PC-9 (cell line): ENCODE results near the gene SASH3. TPM values are rescaled to one million over a fixed set of nuclear protein-coding genes. Genes with fewer than 3 reads are reported as not detected.

ENCODE experiments used
- BruUV-seq: library from RNA; stranded (reverse); fragments of 400-500 nt; replicated peaks from 2 replicates; lab custom pipeline; 2021; lab: Mats Ljungman, UMichigan
- CTCF ChIA-PET: fragments of 300-600 bp; sonication (Branson Sonifier 250); formaldehyde crosslinking; loops from one replicate; lab custom pipeline; 2022; ENCODE audit warnings: antibody characterized with exemption; lab: Charles Lee
- POLR2A ChIA-PET: fragments of 300-600 bp; sonication (Branson Sonifier 250); formaldehyde crosslinking; loops from one replicate; lab custom pipeline; 2022; ENCODE audit warnings: antibody characterized with exemption; ENCODE audit not compliant: unreplicated experiment; lab: Charles Lee
- DNase-seq, 2 experiments: peaks; one replicate each; pipeline versions ENCODE4 v3.0.0 to v3.0.0-alpha.2; 2015 to 2022; ENCODE audit warnings: mixed read lengths in 1 of 2
- H2AFZ ChIP-seq: fragments of 200-600 bp; sonication (generic); 2 replicates; pipeline ENCODE4 v1.8.1; 2017; ENCODE audit warnings: antibody characterized with exemption
- H3F3A ChIP-seq: fragments of 200-600 bp; sonication (generic); 2 replicates; pipeline ENCODE4 v1.8.1; 2017; ENCODE audit warnings: antibody characterized with exemption, mild to moderate bottlenecking, low read depth; ENCODE audit not compliant: insufficient read depth
- H3K27ac ChIP-seq: fragments of 200-600 bp; sonication (generic); 2 replicates; pipeline ENCODE4 v1.6.1; 2016; ENCODE audit warnings: mixed run types
- H3K27me3 ChIP-seq: fragments of 200-600 bp; sonication (generic); 2 replicates; pipeline ENCODE4 v1.6.1; 2016; ENCODE audit warnings: low read depth, mixed run types; ENCODE audit not compliant: insufficient read depth
- H3K36me3 ChIP-seq: fragments of 200-600 bp; sonication (generic); 2 replicates; pipeline ENCODE4 v1.6.1; 2016; ENCODE audit warnings: low read depth, mixed run types
- H3K4me1 ChIP-seq: fragments of 200-600 bp; sonication (generic); replicated peaks from 2 replicates; pipeline ENCODE4 v1.6.1; 2016; ENCODE audit warnings: mixed run types; ENCODE audit not compliant: insufficient read depth
- H3K4me2 ChIP-seq: fragments of 200-600 bp; sonication (generic); 2 replicates; pipeline ENCODE4 v1.6.1; 2017; ENCODE audit warnings: mixed run types
- H3K4me3 ChIP-seq: fragments of 200-600 bp; sonication (generic); 2 replicates; pipeline ENCODE4 v1.6.1; 2016; ENCODE audit warnings: mixed run types
- H3K79me2 ChIP-seq: fragments of 200-600 bp; sonication (generic); 2 replicates; pipeline ENCODE4 v1.6.1; 2017; ENCODE audit warnings: low read depth, mixed run types
- H3K9me2 ChIP-seq: fragments of 200-600 bp; sonication (generic); 2 replicates; pipeline ENCODE4 v1.8.1; 2017; ENCODE audit warnings: mild to moderate bottlenecking; ENCODE audit not compliant: insufficient read depth
- H3K9me3 ChIP-seq: fragments of 200-600 bp; sonication (generic); 2 replicates; pipeline ENCODE4 v1.8.1; 2016; ENCODE audit warnings: low read depth; ENCODE audit not compliant: insufficient read depth
- H4K20me1 ChIP-seq: fragments of 200-600 bp; sonication (generic); 2 replicates; pipeline ENCODE4 v1.8.1; 2017; ENCODE audit not compliant: insufficient read depth
- EZH2 ChIP-seq: fragments of 200-600 bp; sonication (generic); IDR thresholded peaks from 2 replicates; pipeline ENCODE4 v1.8.0; 2017; ENCODE audit warnings: antibody characterized with exemption, low read depth
- intact Hi-C: fragments of 100-400 bp; cut with micrococcal nuclease; formaldehyde crosslinking; loops from one replicate; pipeline ENCODE4 v1.10.0; 2022; ENCODE audit not compliant: unreplicated experiment
- total RNA-seq: library from RNA; stranded (reverse); gene quantifications from 2 replicates; pipeline ENCODE4 v1.2.3, GENCODE V29; 2021
- TF ChIP-seq, protein P1 (sequence below): fragments of 200-600 bp; sonication (generic); conservative IDR thresholded peaks from 2 replicates; pipeline ENCODE4 v1.6.1; 2017; ENCODE audit warnings: mixed run types, antibody characterized with exemption, mild to moderate bottlenecking, moderate library complexity

Gene SASH3
- total RNA-seq, 1 experiment from 2014 or later = not detected

DNA sequence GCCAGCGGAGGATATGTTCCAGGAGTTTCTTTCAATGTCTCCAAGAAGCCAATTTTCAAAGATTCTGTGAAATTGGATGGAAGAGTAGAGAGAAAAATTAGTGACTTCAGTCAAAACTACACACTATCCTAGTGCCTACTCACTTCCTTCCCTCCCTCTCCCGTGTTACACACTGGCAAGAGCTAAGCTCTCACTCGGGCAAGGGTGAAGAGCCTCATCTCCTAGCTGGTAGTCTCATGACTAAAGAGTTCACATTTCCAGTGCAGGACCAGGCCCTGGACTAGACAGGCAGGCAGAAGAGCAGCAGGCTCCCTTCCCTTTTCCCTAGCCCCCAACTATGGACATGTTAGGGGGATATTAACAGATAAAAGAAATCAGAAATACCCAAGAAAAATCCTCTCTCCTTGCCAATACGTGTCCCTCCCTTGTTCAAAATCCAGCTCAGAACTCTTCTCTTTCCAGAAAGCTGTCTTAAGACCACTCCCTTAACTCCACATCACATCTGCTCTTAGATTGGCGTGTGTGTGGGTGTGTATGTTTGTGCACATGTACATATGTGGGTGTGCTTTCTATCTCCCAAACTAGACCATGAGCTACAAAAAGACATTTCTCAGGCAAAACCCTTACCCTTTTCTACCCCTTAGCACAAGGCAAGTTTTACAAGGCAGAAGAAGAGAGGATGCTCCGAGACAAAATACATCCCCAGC lies 34.1 kb downstream of the SASH3 start:
- no TSS peak for BruUV-seq
- no peak overlapping the region for H3K4me3 ChIP-seq
- TF ChIP-seq, protein P1, sequence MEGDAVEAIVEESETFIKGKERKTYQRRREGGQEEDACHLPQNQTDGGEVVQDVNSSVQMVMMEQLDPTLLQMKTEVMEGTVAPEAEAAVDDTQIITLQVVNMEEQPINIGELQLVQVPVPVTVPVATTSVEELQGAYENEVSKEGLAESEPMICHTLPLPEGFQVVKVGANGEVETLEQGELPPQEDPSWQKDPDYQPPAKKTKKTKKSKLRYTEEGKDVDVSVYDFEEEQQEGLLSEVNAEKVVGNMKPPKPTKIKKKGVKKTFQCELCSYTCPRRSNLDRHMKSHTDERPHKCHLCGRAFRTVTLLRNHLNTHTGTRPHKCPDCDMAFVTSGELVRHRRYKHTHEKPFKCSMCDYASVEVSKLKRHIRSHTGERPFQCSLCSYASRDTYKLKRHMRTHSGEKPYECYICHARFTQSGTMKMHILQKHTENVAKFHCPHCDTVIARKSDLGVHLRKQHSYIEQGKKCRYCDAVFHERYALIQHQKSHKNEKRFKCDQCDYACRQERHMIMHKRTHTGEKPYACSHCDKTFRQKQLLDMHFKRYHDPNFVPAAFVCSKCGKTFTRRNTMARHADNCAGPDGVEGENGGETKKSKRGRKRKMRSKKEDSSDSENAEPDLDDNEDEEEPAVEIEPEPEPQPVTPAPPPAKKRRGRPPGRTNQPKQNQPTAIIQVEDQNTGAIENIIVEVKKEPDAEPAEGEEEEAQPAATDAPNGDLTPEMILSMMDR = no peak
- TF ChIP-seq EZH2 = no peak
- H3F3A ChIP-seq = no peaks in the 10 kb centered on the region
- no peaks in the 10 kb centered on the region; the same call in 1 of the 2 replicates for H4K20me1 ChIP-seq
- no peaks in the 10 kb centered on the region for H3K27me3 ChIP-seq
- peaks cover 32% of the 10 kb centered on the region for H3K36me3 ChIP-seq
- H2AFZ ChIP-seq = no peak overlapping the region
- no peak overlapping the region for H3K27ac ChIP-seq
- ChIA-PET POLR2A (no interaction called here), CTCF (no interaction called here)
- intact Hi-C loops = no loop called here
- H3K4me1 ChIP-seq = no peaks in the 10 kb centered on the region
- no peak for DNase-seq
- no peak overlapping the region for H3K4me2 ChIP-seq
- no peaks in the 10 kb centered on the region for H3K9me2 ChIP-seq
- no peaks in the 10 kb centered on the region for H3K79me2 ChIP-seq
- H3K9me3 ChIP-seq = no peaks in the 10 kb centered on the region

DNA sequence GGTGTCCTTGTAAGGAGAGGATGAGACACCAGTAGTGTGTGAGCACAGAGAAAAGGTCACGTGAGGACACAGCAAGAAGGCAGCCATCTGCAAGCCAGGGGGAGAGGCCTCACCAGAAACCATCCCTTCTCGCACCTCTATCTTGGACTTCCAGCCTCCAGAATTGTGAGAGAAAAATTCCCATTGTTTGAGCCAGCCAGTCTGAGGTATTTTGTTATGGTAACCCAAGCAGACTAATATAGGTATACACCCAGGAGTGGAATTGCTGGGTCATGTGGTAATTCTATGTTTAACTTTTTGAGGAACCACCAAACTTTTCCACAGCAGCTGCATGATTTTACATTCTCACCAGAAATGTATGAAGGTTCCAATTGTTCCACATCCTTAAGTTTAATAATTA lies 38.4 kb downstream of the SASH3 start:
- no peaks in the 10 kb centered on the region for H3K27me3 ChIP-seq
- no peaks in the 10 kb centered on the region for H3K9me3 ChIP-seq
- no peak overlapping the region for H3K4me3 ChIP-seq
- no peaks in the 10 kb centered on the region for H3K79me2 ChIP-seq
- no peaks in the 10 kb centered on the region for H3F3A ChIP-seq
- H4K20me1 ChIP-seq = peaks cover 4% of the 10 kb centered on the region
- intact Hi-C loops = no loop called here
- TF ChIP-seq, protein P1 = no peak
- no peak for TF ChIP-seq EZH2
- CTCF ChIA-PET = no interaction called here
- H3K27ac ChIP-seq = no peak overlapping the region
- BruUV-seq = no TSS peak
- no peaks in the 10 kb centered on the region for H3K4me1 ChIP-seq
- H3K9me2 ChIP-seq = no peaks in the 10 kb centered on the region
- H3K36me3 ChIP-seq = peaks cover 26% of the 10 kb centered on the region; the same call in 1 of the 2 replicates
- POLR2A ChIA-PET = no interaction called here
- no peak overlapping the region for H2AFZ ChIP-seq
- no peak overlapping the region for H3K4me2 ChIP-seq
- no peak for DNase-seq

DNA sequence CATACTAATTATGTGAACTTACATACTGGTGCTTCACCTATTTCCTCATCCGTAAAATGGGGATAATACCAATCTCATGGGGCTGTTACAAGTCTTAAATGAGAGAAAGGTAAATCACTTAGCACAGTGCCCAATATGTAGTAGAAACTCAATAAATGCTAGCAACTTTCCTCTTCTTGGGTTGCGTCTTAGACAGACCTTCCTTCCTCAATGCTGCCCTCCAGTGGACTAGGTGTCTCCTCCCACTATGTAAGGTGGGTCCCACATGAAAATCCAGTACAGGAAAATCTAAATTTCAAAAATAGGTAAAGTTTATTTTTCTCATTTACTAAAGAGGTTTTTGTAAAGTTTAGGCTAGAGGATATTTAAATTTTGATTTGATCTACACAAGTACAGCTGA lies 43.4 kb downstream of the SASH3 start:
- Histone ChIP-seq H3K79me2 (no peaks in the 10 kb centered on the region), H2AFZ (no peak overlapping the region), H3K4me3 (no peak overlapping the region), H3K9me2 (no peaks in the 10 kb centered on the region), H3K36me3 (peaks cover 34% of the 10 kb centered on the region; the same call in 1 of the 2 replicates), H4K20me1 (peaks cover 14% of the 10 kb centered on the region; the same call in 1 of the 2 replicates), H3K4me1 (no peaks in the 10 kb centered on the region), H3K9me3 (no peaks in the 10 kb centered on the region), H3K27me3 (no peaks in the 10 kb centered on the region), H3K4me2 (no peak overlapping the region), H3K27ac (no peak overlapping the region), H3F3A (peaks cover 4% of the 10 kb centered on the region; the same call in 1 of the 2 replicates)
- POLR2A ChIA-PET = interaction anchor here (0.6 to 0.7 kb wide), 2 partner anchors 231 to 505 kb away, joined by 3 to 4 read pairs; no protein-coding TSS in a partner anchor
- intact Hi-C loops = loop anchor here (1.0 to 10.0 kb wide), 5 partner anchors 64 to 238 kb away; no protein-coding TSS in a partner anchor
- peak in 1 of 2 experiments; percentile 18 for DNase-seq
- CTCF ChIA-PET = interaction anchor here (0.6 to 1.2 kb wide), 4 partner anchors 26 to 379 kb away, joined by 3 to 13 read pairs (median 3); no protein-coding TSS in a partner anchor
- BruUV-seq = no TSS peak
- no peak for TF ChIP-seq EZH2
- TF ChIP-seq, protein P1 = peak; percentile 68
